Suppressor macrophage (primary cell): Measurements from ENCODE around the gene DLG2.

ENCODE experiments used
- DNase-seq, 4 experiments: peaks; one replicate each; pipeline ENCODE4 v3.0.0-alpha.2; 2020 to 2022

DLG2 gene

GRCh38 chr11:83661491-83662350 lies 1965.4 kb downstream of the DLG2 start:
- DNase-seq = no peak

GRCh38 chr11:83659466-83659865 lies 1967.7 kb downstream of the DLG2 start:
- DNase-seq = no peak

GRCh38 chr11:83656796-83657330 lies 1970.3 kb downstream of the DLG2 start:
- no peak for DNase-seq

- DNase-seq = no peak
These were observed 1971.2 kb downstream of the DLG2 start for GRCh38 chr11:83655976-83656375.

- no peak for DNase-seq
These were observed 1977.7 kb downstream of the DLG2 start for GRCh38 chr11:83649528-83649855.

- no peak for DNase-seq
These were observed 1978.3 kb downstream of the DLG2 start for GRCh38 chr11:83648610-83649527.

- DNase-seq = no peak
These were observed 1981.6 kb downstream of the DLG2 start for GRCh38 chr11:83645561-83645960.

- no peak for DNase-seq
These were observed 1984.0 kb downstream of the DLG2 start for GRCh38 chr11:83643115-83643514.

- DNase-seq = no peak
These were observed 1984.6 kb downstream of the DLG2 start for GRCh38 chr11:83642500-83642899.

- DNase-seq = no peak
These were observed 1985.6 kb downstream of the DLG2 start for GRCh38 chr11:83641511-83641910.

- DNase-seq = no peak
These were observed 1987.0 kb downstream of the DLG2 start for GRCh38 chr11:83639995-83640758.

- DNase-seq = no peak
These were observed 1992.0 kb downstream of the DLG2 start for GRCh38 chr11:83635166-83635565.

GRCh38 chr11:83630211-83630610 lies 1996.9 kb downstream of the DLG2 start:
- DNase-seq = no peak

- no peak for DNase-seq
These were observed 1997.4 kb downstream of the DLG2 start for GRCh38 chr11:83629775-83630174.

GRCh38 chr11:83628622-83629355 lies 1998.4 kb downstream of the DLG2 start:
- no peak for DNase-seq

GRCh38 chr11:83625336-83625735 lies 2001.8 kb downstream of the DLG2 start:
- no peak for DNase-seq

- no peak for DNase-seq
These were observed 2009.5 kb downstream of the DLG2 start for GRCh38 chr11:83617671-83618070.

GRCh38 chr11:83613767-83614121 lies 2013.4 kb downstream of the DLG2 start:
- DNase-seq = no peak

- no peak for DNase-seq
These were observed 2014.0 kb downstream of the DLG2 start for GRCh38 chr11:83612891-83613766.

GRCh38 chr11:83611600-83611999 lies 2015.5 kb downstream of the DLG2 start:
- DNase-seq = no peak

GRCh38 chr11:83611031-83611430 lies 2016.1 kb downstream of the DLG2 start:
- no peak for DNase-seq
